Activated CD4-positive, alpha-beta T cell treated with anti-CD3 and anti-CD28 coated beads, Interleukin-10, Interleukin-2, amounts not matched to agents 100 ng/mL and 50 ng/mL, durations not matched to agents 16 hours and 8 hours (primary cell): ENCODE measurements around the gene OR4C6.

Source experiments
- DNase-seq: peaks from one replicate; pipeline ENCODE4 v3.0.0-alpha.2; 2020

The OR4C6 gene

DNA sequence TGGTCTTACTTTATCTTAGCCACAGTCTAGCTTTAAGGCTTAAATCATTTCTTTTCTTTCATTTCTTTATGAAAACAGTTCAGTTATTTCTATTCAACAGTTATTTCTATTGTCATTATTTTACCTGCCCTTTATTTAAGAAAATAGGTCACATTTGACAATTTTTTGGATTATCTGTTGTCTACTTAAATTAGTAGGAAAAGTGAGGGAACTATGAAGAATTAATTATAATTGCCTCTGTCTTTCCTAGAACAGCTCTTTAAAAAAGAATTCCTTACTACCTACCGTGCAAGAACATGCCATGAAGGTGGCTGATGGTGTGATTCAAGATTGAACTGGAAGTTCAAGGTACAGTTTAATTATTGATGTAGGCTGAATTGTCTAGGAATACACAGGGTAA, at the start of gene OR4C6:
Gene OR4C6, plus strand, starts transcription at position 301 of the 400 bp plus-strand sequence. CDS start 2,966 bp downstream, outside the sequence.
- no peak for DNase-seq

DNA sequence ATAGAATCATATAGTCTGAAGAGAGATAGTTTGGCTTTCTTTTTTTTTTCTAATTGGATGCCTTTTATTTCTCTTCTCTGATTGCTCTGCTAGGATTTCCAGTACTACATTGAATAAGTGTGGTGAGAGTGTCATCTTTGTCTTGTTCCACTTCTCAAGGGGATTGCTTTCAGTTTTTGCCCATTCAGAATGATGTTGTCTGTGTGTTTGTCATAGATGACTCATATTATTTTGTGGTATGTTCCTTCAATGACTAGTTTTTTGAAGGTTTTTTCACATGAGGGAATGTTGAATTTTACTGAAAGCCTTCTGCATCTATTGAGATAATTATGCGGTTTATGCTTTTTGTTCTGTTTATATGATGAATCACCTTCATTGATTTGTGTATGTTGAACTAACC, 37.5 kb upstream of the OR4C6 start:
- no peak for DNase-seq

DNA sequence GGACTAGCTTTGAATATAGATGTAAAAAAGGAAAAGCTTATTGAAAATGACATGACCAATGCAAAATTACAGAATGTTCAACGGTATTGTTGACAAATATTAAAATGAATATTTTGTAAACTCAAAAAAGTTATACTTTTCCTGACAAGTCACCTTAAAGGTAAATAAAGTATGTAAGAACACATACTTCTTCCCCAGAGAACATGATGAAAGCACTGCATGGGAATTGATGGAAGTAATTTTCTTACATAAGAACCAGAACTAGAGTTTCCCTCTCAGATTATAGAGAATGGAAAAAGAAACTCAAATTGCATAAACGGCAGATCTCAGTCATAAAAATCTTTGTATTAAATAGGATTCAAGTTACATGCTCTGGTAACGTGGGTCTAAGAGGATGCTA, 27.2 kb upstream of the OR4C6 start, which contains the start of gene OR4P4:
Gene OR4P4, plus strand, starts transcription at position 301 of the 400 bp plus-strand sequence.
- DNase-seq: no peak

DNA sequence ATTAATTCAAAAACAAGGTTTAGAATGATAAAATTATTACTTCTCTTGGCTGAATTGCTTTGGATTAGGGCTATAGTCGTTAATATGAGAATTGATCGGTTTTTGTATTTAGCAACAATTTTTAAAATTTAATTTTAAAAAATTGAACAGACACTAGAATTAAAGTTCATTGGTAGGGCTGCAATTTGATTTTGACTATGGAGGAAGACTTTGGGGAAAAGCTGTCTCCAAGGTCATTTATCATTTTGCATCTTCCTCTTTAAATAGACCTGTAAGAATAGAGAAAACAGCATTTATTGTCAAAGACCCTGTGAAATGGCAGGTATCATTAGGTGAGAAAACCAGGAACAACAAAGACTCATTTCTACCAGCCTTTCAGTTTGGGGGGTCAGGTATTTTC, 14.0 kb upstream of the OR4C6 start, which contains the start of gene OR4S2:
Gene OR4S2, plus strand, starts transcription at position 301 of the 400 bp plus-strand sequence. CDS start 2,577 bp downstream, outside the sequence.
- DNase-seq: no peak

DNA sequence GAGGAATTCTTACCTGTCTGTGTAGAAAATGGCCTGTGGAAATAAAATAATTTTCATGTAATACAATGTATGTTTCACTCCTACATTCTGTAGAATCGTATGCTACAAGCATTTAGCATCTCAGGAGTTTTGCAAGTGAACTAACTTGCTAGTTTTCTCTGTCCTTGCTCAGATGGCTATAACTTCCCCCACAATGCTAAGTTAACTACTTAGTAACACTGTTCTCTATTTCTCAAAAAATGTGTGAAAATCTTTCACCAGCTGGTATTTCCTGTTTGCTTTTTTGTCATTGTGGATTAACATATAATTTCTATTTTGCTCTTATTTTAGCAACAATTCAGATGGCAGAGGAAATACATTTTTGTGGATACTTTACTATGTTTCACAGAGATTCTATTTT, 9.4 kb upstream of the OR4C6 start:
- no peak for DNase-seq

DNA sequence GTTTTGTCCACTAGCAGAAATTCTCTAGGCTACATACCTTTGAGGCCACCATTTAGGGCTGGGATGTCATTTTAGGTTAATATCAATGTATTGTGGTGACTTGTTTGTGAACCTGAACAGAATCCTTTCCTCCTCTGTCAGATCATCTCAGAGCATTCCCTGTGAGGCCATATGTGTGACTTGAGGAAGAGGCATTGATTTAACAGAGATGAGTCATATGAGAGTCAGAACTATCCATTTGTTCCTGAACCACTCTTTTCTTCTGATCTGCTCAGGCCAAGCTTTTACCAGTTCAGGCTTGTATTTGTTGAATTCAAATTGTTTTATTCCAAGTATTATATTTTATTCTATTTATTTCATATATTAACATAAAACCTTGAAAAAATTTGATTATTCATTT, 6.9 kb upstream of the OR4C6 start:
- no peak for DNase-seq

DNA sequence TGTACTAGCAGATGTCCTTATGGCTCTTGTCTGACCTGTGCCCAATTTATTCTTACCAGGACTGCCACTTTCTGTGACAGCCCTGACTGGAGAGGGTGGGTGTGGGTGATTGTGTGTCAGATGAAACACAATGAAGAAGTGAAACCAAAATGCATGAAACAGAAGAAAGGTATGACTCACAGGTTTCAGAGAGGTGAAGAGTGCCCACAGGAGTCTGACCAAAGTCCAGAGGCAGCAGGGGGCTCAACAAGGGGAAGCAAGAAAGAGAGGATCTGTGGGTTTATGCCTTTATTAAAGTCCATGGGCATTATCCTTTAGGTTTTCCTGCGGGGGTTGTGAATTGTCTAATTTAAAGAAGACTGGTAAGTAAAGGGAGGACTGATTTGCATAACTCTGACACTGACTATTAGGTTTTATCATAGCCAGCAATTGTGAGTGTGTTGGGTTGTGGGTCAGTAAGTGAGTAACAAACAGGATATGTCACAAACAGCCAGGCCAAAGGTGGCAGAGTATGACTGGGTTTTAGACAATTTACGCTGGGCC, 3.9 kb upstream of the OR4C6 start:
- no peak for DNase-seq

DNA sequence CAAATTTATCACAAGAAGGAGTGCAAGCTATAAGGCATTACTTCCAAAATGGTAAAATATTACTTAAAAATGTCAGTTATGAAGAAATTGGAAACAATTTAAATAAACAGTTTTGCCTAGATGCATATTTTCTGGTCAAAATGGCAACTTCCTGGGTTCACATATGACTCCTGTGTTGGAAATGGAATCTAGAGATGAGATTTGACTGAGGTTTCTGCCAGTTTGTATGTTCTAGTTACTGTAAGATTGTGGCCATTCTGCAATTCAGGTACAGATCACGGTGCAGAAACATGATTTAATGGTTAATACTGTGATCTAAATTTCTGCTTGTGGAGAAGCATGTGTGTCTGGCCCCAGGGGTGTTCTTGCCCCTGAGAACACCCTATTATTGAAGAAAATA, 3.4 kb upstream of the OR4C6 start:
- DNase-seq: no peak

DNA sequence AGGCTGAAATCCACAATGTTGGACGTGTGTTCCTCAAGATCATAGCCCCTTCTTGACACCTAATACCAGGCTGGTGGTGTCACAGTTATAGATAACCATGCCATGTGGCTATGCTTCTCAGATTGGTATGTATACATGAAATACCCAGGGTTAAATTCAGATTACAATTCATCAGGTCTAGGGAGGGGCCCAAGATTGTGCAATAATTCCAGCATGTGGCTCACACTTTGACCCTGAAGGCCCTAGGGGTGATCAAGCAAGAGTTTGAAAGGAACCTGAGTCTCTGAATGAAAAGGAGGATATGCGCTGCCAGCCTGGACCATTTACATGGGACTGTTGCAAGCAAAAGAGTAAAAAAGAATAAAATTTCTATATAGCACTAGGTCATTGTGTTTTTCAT, 7.4 kb downstream of the OR4C6 start:
- DNase-seq: no peak

DNA sequence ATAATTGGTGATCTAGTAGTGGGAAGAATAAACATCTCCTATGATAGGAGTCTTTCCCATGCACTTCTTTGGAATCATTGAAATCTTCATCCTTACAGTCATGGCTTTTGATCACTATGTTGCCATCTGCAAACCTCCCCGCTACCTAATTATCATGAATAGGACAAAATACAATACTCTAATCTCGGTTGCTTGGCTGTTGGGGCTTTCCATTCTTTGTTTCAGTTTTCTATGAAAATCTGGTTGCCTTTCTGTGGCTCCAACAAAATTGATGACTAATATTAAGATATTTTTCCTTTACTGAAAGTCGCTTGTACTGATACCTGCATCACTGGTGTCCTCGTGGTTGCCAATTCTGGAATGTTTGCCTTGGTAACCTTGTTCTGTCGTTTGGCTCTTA, 11.9 kb downstream of the OR4C6 start:
- DNase-seq: no peak

DNA sequence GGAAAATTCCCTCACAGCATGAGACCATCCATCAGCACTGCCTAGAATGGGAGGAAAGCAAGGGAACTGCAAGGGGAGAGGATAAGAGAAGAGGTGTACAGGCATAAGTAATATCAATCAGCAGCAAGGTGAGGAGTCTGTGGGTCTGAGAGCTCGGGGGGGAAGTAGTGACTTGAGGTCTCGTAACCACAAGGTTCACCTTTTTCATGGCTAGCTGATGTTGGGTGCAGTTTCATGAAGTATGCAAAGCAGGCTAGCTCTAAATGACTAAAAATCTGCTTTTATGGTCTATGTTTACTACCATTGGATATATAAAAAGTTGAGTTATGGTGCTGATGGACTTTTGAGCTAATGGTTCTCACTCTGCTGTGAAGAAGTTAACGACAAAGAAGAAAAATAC, 35.8 kb downstream of the OR4C6 start:
- DNase-seq: no peak

DNA sequence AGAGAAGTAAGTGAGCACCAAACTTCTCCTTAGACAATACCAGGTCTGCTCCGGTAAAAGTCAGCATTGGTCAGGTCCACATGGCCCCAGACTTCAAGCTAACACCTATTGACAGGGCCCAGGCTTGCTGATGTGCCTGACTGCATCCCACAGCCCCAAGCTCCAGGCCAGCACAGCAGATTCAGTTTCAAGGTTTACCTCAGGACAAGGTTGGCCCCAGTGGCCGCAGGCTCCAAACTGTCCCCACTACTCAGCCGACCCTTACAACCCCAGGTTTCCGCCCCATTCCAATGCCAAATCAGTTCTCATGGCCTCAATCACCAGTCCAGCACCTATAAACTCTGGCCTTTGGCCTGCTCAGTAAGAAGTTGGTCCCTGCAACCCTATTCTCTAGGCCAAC, 39.4 kb downstream of the OR4C6 start:
- no peak for DNase-seq

DNA sequence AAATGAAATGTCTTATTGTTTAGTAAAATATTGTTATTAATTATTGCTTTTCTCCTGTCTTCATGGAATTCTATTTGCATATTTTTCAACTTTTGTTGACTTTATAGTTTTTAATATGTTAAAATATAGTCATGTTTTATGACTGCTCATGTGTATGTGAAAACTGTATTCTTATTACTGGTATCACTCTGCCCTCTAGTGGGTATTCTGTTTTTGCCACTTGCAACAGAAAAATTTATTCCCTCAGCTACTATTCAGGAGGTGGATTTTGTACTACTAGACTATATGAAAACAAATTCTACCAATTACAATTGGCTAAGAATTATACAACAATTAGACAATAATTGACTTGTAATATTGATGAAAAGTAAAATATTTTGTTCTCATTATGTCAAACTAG, 45.0 kb downstream of the OR4C6 start:
- peak; percentile 34 for DNase-seq

DNA sequence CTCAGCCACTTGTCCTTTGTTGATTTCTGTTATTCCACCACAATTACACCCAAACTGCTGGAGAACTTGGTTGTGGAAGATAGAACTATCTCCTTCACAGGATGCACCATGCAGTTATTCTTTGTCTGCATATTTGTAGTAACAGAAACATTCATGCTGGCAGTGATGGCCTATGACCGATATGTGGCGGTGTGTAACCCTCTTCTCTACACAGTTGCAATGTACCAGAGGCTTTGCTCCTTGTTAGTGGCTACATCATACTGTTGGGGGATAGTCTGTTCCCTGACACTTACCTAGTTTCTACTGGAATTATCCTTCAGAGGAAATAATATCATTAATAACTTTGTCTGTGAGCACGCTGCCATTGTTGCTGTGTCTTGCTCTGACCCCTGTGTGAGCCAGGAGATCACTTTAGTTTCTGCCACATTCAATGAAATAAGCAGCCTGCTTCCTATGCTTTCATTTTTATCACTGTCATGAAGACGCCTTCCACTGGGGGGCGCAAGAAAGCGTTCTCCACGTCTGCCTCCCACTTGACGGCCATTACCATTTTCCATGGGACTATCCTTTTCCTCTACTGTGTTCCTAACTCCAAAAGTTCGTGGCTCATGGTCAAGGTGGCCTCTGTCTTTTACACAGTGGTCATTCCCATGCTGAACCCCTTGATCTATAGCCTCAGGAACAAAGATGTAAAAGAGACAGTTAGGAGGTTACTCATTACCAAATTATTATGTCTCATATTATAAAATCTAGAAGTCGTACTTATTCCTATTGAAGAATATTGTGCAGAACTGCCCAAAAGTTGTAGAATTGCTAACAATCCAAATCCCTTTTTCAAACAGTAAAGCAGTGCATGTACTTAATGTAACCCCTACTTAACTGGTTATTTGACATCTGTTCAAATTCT, 53.2 kb downstream of the OR4C6 start:
- peak; percentile 6 for DNase-seq
